Choroid plexus epithelial cell (primary cell): ENCODE data around the gene MERTK.
"Not testable (repeated sequence)": the region's sequence is repeated elsewhere in the genome, so short reads cannot be mapped to it uniquely, and the experiment has no call there.

ENCODE experiments used
- DNase-seq: peaks from one replicate; pipeline ENCODE4 v3.0.0-alpha.2; 2010; ENCODE audit warnings: low read depth
- H3K4me3 ChIP-seq: 2 replicates; pipeline ENCODE4 v1.5.1; 2011; ENCODE audit warnings: low read depth, mild to moderate bottlenecking, control low read depth, low read length, moderate library complexity
- TF ChIP-seq, protein P1 (sequence below): conservative IDR thresholded peaks from 2 replicates; pipeline ENCODE4 v1.5.1; 2011; ENCODE audit warnings: low read depth, mild to moderate bottlenecking, control low read depth, inconsistent platforms, low read length, moderate library complexity

MERTK gene

DNA sequence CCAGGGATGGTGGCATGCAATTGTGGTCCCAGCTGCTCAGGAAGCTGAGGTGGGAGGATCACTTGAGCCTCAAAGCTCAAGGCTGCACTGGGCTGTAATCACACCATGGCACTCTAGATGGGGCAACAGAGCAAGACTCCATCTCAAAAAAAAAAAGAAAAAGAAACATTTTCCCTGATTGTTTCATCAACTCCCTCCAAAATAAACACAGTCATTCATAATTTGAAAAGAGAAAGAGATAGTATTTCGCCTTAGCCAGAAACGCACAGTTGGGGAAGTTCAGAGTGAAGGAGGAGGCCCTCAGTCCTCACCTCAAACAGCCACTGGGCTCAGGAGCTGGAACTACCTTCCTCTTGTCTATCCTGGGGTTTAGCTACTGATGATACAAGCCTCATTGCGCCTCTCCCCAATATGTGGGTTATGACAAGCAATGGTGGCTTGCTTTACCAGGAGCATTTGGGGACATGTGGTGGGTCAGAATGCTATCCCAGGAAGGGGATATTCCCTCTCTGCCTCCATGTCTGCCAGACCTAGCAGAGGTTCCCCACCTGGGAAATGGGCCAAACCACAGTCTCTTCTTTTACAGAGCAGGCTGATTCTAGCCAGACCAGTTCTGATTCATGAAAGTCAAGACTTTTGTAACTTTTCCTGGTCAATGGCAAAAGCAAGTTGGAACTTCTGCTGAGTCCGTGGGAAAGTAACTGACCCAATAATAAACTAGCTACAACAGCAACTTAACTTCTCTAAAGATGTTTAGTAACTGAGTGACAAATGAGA is 134.5 kb downstream of the MERTK start:
- no peak overlapping the region for H3K4me3 ChIP-seq
- TF ChIP-seq, protein P1, sequence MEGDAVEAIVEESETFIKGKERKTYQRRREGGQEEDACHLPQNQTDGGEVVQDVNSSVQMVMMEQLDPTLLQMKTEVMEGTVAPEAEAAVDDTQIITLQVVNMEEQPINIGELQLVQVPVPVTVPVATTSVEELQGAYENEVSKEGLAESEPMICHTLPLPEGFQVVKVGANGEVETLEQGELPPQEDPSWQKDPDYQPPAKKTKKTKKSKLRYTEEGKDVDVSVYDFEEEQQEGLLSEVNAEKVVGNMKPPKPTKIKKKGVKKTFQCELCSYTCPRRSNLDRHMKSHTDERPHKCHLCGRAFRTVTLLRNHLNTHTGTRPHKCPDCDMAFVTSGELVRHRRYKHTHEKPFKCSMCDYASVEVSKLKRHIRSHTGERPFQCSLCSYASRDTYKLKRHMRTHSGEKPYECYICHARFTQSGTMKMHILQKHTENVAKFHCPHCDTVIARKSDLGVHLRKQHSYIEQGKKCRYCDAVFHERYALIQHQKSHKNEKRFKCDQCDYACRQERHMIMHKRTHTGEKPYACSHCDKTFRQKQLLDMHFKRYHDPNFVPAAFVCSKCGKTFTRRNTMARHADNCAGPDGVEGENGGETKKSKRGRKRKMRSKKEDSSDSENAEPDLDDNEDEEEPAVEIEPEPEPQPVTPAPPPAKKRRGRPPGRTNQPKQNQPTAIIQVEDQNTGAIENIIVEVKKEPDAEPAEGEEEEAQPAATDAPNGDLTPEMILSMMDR, result peak; percentile 46
- peak; percentile 85 for DNase-seq

DNA sequence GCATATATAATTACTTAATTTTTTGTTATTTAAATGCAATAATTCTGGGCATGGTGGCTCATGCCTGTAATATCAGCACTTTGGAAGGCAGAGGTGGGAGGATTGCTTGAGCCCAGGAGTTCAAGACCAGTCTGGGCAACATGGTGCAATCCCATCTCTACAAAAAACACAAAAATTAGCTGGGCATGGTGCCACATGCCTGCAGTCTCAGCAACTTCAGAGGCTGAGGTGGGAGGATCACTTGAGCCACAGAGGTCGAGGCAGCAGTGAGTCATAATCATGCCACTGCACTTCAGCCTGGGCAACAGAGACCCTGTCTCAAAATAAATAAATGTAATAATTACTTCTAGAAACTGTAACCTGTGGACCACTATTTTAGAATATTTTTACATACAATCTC is 135.2 kb downstream of the MERTK start:
- peak; percentile 71 for DNase-seq
- no peak overlapping the region for H3K4me3 ChIP-seq
- TF ChIP-seq, protein P1, result no peak

DNA sequence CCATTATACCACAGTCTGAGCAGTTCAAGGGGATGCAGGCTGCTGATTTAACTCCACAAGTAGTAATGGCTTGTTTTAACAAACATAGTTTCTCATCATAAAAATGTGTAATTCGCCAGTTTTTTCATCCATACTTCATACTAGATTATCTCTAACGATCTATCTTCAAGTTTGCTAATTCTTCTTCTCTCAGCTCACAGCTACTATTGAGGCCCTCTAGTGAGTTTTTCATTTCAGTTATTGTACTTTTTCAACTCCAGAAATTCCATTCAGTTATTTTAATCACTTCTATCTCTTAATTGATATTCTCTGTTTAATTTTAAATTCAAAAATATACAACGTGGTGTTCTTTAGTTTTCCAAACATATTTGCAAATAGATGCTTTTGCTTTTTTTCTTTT is 136.5 kb downstream of the MERTK start:
- H3K4me3 ChIP-seq, result no peak overlapping the region
- TF ChIP-seq, protein P1, result no peak
- no peak for DNase-seq

DNA sequence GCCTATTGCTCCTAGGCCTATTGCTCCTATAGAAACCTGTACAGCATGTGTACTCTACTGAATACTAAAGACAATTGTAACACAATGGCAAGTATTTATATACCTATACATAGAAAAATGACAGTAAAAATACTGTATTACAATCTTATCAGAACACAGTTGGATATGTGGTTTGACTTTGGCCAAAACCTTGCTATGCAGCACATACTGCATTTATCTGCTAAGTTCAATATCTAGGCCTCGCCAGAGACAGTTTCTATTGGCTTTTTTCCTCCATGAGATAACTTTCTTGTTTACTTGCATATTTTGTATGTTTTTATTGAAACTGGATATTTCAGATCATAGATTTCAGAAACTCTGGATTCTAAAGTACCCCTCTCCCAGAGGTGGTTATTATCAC is 137.4 kb downstream of the MERTK start:
- DNase-seq, result no peak
- H3K4me3 ChIP-seq, result no peak overlapping the region
- TF ChIP-seq, protein P1, result no peak

DNA sequence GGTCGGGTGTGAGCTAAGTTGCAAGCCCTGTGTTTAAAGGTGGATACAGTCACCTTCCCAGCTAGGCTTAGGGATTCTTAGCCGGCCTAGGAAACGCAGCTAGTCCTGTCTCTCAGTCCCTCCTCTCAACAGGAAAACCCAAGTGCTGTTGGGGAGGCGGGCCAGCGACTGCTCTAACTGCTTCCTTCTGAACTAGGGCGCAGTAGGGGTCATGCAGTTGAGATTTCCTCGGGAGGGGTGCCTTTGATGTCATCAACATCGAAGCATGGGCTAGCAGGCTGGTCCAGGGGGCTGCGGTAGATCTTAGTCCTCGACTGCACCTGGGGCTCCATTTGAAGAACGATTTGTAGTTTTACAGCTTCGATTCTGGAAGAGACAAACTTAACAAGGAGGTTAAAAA is 141.1 kb downstream of the MERTK start:
- DNase-seq, result not testable (repeated sequence)

DNA sequence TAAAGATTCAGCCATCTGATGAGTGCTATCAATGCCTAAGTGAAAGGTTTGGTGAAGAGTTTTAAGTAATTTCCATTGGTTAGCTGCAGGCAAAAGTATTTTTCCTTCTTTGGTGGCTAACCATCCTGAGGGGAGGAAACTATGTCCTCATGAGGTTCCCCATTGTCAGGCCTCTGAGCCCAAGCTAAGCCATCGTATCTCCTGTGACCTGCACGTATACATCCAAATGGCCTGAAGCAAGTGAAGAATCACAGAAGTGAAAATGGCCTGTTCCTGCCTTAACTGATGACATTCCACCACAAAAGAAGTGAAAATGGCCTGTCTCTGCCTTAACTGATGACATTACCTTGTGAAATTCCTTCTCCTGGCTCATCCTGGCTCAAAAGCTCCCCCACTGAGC is 141.7 kb downstream of the MERTK start:
- H3K4me3 ChIP-seq, DNase-seq: not testable (repeated sequence)

More for the DNA sequence above, 141.1 kb downstream of the MERTK start:
- not testable (repeated sequence) for H3K4me3 ChIP-seq

DNA sequence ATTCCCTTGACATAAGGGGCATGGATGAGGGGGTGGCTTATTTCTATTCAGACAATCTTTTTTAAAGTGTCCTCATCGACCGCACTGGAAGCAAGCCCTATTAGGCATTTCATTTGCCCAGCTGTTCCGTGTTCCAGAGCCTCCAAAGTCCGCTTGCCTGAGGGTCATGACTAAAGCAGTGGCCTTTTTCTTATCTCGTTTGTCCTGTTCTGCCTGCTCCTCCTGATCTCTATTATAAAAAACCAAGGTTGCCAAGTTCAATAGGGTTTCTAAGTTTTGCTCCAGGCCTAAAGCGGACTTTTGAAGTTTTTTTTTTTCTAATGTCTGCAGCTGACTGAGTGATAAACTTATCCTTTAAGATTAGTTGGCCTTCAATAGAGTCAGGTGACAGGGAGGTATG is 143.1 kb downstream of the MERTK start:
- not testable (repeated sequence) for DNase-seq, H3K4me3 ChIP-seq

DNA sequence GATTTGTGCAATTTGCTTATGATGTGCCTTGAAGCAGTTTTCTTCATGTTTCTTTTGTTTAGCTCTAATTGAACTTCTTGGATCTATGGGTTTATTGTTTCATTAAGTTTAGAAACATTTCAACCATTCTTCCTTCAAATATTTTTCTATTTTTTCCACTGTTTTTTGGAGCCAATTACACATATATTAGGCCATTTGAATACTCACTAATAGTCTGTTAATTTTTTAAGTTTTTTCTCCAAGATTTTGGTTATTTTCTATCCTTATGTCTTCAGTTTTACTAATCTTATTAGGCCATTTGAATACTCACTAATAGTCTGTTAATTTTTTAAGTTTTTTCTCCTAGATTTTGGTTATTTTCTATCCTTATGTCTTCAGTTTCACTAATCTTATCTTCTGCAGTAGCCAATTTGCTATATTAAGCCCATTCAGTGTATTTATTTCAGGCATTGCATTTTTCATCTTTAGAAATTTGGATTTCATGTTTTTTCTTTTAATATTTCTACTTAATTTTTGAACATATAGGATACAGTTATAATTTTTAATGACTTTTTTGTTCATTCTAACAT is 147.1 kb downstream of the MERTK start:
- no peak for DNase-seq
- TF ChIP-seq, protein P1, result no peak
- H3K4me3 ChIP-seq, result no peak overlapping the region

DNA sequence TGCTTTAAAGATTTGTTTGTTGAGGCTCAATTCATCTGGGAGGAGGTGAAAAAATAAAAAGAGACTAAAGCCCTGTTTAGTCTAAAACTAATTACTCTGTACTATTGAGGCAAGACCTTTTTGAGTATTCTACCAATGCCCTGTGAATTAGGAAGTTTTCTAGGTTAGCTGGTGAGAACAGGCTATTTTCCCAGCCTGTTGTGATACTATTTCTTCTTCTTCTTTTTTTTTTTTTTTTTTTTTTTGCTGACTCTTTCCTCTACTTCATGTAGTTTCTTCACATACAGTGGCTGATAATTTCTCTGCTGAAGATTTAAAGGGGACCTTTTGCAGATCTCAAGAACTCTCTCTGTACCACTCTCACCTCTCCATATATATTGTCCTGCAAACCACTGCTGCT is 147.8 kb downstream of the MERTK start:
- TF ChIP-seq, protein P1, result no peak
- no peak overlapping the region for H3K4me3 ChIP-seq
- no peak for DNase-seq
